ENCODE data around the gene PAX8. TPM values are rescaled to one million over a fixed set of nuclear protein-coding genes. Genes with fewer than 3 reads are reported as not detected.

PAX8 gene
- total and polyA plus RNA-seq, 12 donors, result 0.08 to 2.0 (median 0.41) TPM; not detected in 3

DNA sequence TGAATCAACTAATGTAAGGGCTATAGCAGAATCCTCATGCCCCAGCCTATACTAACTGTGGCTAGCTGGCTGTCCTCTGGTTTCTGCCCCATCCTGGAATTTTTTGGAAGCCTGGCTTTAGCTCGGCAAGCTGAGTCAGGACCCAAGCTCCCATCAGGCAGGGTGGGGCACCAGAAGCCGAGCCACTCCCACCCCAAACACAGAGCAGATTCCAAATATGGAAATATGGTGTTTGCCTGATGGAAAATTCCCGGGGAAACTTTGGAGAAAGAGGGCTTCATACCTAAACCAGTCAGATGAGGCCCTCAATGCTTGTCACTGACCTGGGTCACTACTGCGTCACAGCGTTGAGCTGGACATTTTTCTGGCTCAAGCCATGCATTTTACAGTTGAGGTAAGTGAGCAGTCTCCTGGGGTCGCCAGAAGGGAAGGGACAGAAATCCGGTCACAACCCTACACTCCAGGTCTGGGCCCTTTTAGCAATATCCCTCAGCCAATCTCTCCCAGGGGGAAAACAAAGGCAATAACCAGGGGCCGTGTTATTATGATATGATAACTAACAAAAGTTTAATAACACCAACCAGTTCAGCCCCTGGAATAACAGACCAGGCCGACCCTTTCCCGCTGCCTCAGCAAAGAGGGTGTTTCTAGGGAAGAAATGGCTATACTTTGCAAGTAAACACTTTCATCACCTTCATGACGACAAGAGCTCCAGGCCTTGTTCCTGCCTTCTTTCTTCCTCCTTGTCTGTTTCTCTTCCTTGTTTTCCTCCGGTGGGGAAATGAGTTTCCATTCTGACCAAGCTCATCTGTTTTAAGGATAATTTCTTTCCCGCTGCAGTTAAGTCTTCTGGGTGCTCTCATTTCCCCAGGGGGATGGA, 67.3 kb downstream of the PAX8 start:
- ATAC-seq (peak in 7 of 8 donors; percentile 39 to 74 (median 50)), DNase-seq (no peak)
- H3K4me1 ChIP-seq, result peaks cover 7 to 28% (median 24%) of the 10 kb centered on the region in 9 donors
- TF ChIP-seq, protein P1, sequence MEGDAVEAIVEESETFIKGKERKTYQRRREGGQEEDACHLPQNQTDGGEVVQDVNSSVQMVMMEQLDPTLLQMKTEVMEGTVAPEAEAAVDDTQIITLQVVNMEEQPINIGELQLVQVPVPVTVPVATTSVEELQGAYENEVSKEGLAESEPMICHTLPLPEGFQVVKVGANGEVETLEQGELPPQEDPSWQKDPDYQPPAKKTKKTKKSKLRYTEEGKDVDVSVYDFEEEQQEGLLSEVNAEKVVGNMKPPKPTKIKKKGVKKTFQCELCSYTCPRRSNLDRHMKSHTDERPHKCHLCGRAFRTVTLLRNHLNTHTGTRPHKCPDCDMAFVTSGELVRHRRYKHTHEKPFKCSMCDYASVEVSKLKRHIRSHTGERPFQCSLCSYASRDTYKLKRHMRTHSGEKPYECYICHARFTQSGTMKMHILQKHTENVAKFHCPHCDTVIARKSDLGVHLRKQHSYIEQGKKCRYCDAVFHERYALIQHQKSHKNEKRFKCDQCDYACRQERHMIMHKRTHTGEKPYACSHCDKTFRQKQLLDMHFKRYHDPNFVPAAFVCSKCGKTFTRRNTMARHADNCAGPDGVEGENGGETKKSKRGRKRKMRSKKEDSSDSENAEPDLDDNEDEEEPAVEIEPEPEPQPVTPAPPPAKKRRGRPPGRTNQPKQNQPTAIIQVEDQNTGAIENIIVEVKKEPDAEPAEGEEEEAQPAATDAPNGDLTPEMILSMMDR (IDR thresholded peaks at IDR 0.05), result no peak
- peak overlapping the region in 9 of 10 donors; percentile 44 to 87 (median 68) for H3K27ac ChIP-seq
- H3K4me3 ChIP-seq, result peak overlapping the region in 4 of 10 donors; percentile 12 to 24 (median 16)
- H3K27me3 ChIP-seq, result no peaks in the 10 kb centered on the region
- 63 to 66% methylated on average over 13 of the region's 13 CpGs for WGBS, 2 donors
- intact Hi-C loops (cut with DNase I), result loop anchor here in 1 of 10 donors (5.0 kb wide), 1 partner anchor 156 kb away; no protein-coding TSS in a partner anchor
- no peaks in the 10 kb centered on the region for H3K36me3 ChIP-seq
- no peaks in the 10 kb centered on the region for H3K9me3 ChIP-seq

DNA sequence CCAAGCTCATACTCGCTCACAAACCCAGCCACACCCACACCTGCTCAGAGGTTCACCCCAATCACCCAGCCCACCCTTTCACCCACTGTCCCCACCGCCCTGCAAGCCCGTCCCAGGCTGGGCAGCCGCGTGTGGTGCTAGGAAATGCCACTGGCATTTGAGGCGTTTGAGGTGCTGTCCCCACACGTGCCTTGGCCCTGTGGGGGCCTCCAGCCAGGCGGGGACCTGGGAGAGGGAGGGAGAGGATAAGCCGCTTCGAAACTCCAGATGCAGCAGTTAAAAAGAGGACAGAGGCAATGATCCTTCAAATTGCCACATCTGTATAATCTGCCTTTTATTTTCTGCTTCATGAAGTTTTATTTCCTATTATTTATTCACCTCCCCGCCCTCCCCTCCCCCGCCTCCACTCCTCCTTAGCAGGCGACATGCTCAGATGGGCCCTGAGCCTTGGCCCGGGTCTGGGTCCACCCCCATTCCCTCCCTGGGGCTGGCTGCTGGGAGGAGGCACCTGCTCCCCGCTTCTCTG, 69.0 kb downstream of the PAX8 start:
- TF ChIP-seq, protein P1 (IDR thresholded peaks at IDR 0.05), result no peak
- DNase-seq, result no peak
- Histone ChIP-seq H3K27me3 (no peaks in the 10 kb centered on the region), H3K9me3 (no peaks in the 10 kb centered on the region), H3K27ac (no peak overlapping the region), H3K36me3 (no peaks in the 10 kb centered on the region), H3K4me3 (no peak overlapping the region), H3K4me1 (peaks cover 7 to 25% (median 23%) of the 10 kb centered on the region in 9 donors)
- intact Hi-C loops (cut with DNase I), result loop anchor here in 2 of 10 donors (5.0 kb wide), 2 partner anchors 38 to 158 kb away; no protein-coding TSS in a partner anchor
- WGBS, 2 donors, result 84 to 86% methylated on average over 15 of the region's 15 CpGs
- no peak for ATAC-seq

DNA sequence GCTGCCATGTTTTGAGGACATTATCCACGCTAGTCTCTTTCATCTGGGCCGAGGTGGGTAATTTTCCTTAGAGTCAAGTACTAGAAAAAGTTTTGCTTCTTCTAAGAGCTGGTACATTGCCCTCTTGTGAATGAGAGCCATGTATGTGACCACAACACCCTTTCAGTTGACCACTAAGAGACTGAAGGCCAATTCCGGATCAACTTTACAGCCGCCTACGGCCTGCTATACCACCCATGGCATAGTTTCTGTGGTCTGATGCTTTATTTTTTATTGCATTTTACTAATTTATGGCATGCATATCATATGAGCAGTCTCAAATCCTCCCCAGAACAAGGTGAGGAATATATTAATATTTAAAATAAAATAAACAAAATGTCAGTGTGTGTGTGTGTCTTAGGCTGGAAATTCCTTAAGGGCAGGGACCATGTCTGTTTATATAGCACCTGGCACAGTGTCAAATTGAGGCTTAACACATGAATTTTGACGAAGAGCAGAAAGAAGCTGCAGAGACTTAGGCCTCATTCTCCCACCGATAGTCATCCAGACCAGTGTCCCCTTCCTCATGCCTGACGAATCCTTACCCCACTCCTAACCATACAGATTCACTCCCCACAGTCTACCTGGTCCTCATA, 69.6 kb downstream of the PAX8 start:
- H3K4me3 ChIP-seq, result no peak overlapping the region
- 83 to 87% methylated on average over 8 of the region's 8 CpGs for WGBS, 2 donors
- H3K4me1 ChIP-seq, result peaks cover 7 to 27% (median 23%) of the 10 kb centered on the region in 9 donors
- H3K27ac ChIP-seq, result no peak overlapping the region
- no peaks in the 10 kb centered on the region for H3K9me3 ChIP-seq
- no peak for ATAC-seq
- TF ChIP-seq, protein P1 (IDR thresholded peaks at IDR 0.05), result no peak
- no peaks in the 10 kb centered on the region for H3K27me3 ChIP-seq
- intact Hi-C loops (cut with DNase I), result loop anchor here in 1 of 10 donors (5.0 kb wide), 1 partner anchor 38 kb away; no protein-coding TSS in a partner anchor
- H3K36me3 ChIP-seq, result no peaks in the 10 kb centered on the region
- DNase-seq, result no peak

DNA sequence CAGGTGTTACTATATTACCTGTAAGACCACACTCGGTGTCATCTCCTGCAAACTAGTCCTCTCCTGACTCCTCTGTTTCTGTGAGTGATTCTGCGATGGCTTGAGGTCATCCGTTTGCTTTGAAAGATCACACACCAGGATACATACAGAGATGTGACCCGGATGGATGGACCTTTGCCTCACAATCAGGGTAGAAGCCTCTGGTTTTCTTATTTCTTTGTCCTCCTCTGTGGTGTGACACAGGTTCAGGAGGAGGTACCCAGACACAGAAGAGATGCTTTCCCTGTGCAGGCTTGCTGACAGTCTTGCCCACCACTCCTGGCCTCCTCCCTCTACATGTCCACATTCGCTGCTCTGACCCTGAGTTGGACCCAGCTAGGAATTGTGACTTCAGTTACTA, 70.3 kb downstream of the PAX8 start:
- no peaks in the 10 kb centered on the region for H3K9me3 ChIP-seq
- H3K4me3 ChIP-seq, result no peak overlapping the region
- H3K27ac ChIP-seq, result no peak overlapping the region
- DNase-seq (no peak), ATAC-seq (no peak)
- TF ChIP-seq, protein P1 (IDR thresholded peaks at IDR 0.05), result no peak
- intact Hi-C loops (cut with DNase I), result loop anchor here in 1 of 10 donors (5.0 kb wide), 1 partner anchor 39 kb away; no protein-coding TSS in a partner anchor
- H3K4me1 ChIP-seq, result peaks cover 7 to 30% (median 23%) of the 10 kb centered on the region in 9 donors
- no peaks in the 10 kb centered on the region for H3K27me3 ChIP-seq
- WGBS, 2 donors, result 93% methylated on average over 5 of the region's 5 CpGs
- no peaks in the 10 kb centered on the region for H3K36me3 ChIP-seq
